C4-2B (cell line): ENCODE results near the gene TSFM.

ENCODE experiments used
- ZFX ChIP-seq: fragments of 450-650 bp; IDR thresholded peaks from 2 replicates; pipeline ENCODE4 v1.6.1; 2017
- TF ChIP-seq, protein P1 (sequence below): fragments of 450-650 bp; conservative IDR thresholded peaks from 2 replicates; pipeline ENCODE4 v1.5.1; 2017; ENCODE audit warnings: mild to moderate bottlenecking

DNA sequence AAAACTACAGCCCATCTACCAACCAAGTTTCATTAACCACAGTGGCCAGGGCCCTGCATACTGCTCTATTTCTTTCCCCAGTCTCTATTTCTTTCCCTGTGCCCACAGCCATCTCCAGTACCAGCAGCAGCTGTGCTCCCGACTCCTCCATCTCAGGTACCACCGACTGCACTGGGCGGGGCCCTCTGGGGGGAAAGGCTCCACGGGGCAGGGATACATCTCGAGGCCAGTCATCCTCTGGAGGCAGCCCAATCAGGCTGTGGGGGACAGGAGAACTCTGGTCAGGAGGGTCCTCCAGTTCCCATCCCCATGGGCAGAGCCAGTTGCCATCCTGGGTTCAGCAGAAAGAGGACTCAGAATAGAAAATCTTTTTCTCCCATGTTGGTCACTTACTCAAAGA lies 33.5 kb upstream of the TSFM start:
- TF ChIP-seq, protein P1, sequence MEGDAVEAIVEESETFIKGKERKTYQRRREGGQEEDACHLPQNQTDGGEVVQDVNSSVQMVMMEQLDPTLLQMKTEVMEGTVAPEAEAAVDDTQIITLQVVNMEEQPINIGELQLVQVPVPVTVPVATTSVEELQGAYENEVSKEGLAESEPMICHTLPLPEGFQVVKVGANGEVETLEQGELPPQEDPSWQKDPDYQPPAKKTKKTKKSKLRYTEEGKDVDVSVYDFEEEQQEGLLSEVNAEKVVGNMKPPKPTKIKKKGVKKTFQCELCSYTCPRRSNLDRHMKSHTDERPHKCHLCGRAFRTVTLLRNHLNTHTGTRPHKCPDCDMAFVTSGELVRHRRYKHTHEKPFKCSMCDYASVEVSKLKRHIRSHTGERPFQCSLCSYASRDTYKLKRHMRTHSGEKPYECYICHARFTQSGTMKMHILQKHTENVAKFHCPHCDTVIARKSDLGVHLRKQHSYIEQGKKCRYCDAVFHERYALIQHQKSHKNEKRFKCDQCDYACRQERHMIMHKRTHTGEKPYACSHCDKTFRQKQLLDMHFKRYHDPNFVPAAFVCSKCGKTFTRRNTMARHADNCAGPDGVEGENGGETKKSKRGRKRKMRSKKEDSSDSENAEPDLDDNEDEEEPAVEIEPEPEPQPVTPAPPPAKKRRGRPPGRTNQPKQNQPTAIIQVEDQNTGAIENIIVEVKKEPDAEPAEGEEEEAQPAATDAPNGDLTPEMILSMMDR = no peak
- TF ChIP-seq ZFX = no peak
